ENCODE data around the gene ARSI.

ARSI gene

GRCh38 chr5:150327139-150327538 is 24.4 kb upstream of the ARSI start:
- Histone ChIP-seq H3K79me2 (ENCODE audit: insufficient read depth, low read depth) (no peaks in the 10 kb centered on the region), H3K36me3 (ENCODE audit: insufficient read depth) (no peaks in the 10 kb centered on the region), H3K4me1 (ENCODE audit: low read depth, poor library complexity, severe bottlenecking) (peaks cover 11% of the 10 kb centered on the region), H3K9ac (no peak overlapping the region), H2AFZ (ENCODE audit: low read depth) (no peak overlapping the region), H3K27me3 (ENCODE audit: insufficient read depth, low read depth) (no peaks in the 10 kb centered on the region), H3K4me3 (IDR thresholded peaks at IDR 0.05; ENCODE audit: insufficient read depth, low read depth, low read length) (no peak overlapping the region), H3K4me2 (no peak overlapping the region), H3K27ac (no peak overlapping the region), H4K20me1 (ENCODE audit: insufficient read depth) (no peaks in the 10 kb centered on the region)
- no peak for TF ChIP-seq CTCF (conservative IDR thresholded peaks at IDR 0.05; ENCODE audit: low read depth, low read length)

GRCh38 chr5:150326707-150327106 is 24.0 kb upstream of the ARSI start:
- no peaks in the 10 kb centered on the region for H3K79me2 ChIP-seq (ENCODE audit: insufficient read depth, low read depth)
- H3K4me1 ChIP-seq (ENCODE audit: low read depth, poor library complexity, severe bottlenecking), result peaks cover 7% of the 10 kb centered on the region

GRCh38 chr5:150325426-150325825 is 22.7 kb upstream of the ARSI start:
- Histone ChIP-seq H3K4me2 (no peak overlapping the region), H3K79me2 (ENCODE audit: insufficient read depth, low read depth) (no peaks in the 10 kb centered on the region), H2AFZ (ENCODE audit: low read depth) (no peak overlapping the region), H3K9ac (no peak overlapping the region), H4K20me1 (ENCODE audit: insufficient read depth) (no peaks in the 10 kb centered on the region), H3K27me3 (ENCODE audit: insufficient read depth, low read depth) (no peaks in the 10 kb centered on the region), H3K4me3 (IDR thresholded peaks at IDR 0.05; ENCODE audit: insufficient read depth, low read depth, low read length) (no peak overlapping the region), H3K4me1 (ENCODE audit: low read depth, poor library complexity, severe bottlenecking) (no peaks in the 10 kb centered on the region), H3K27ac (no peak overlapping the region), H3K36me3 (ENCODE audit: insufficient read depth) (no peaks in the 10 kb centered on the region)
- TF ChIP-seq CTCF (conservative IDR thresholded peaks at IDR 0.05; ENCODE audit: low read depth, low read length), result no peak

More at GRCh38 chr5:150326707-150327106, 24.0 kb upstream of the ARSI start:
- Histone ChIP-seq H3K36me3 (ENCODE audit: insufficient read depth) (no peaks in the 10 kb centered on the region), H3K4me3 (IDR thresholded peaks at IDR 0.05; ENCODE audit: insufficient read depth, low read depth, low read length) (no peak overlapping the region), H2AFZ (ENCODE audit: low read depth) (no peak overlapping the region), H4K20me1 (ENCODE audit: insufficient read depth) (no peaks in the 10 kb centered on the region), H3K4me2 (no peak overlapping the region), H3K27me3 (ENCODE audit: insufficient read depth, low read depth) (no peaks in the 10 kb centered on the region), H3K27ac (no peak overlapping the region), H3K9ac (no peak overlapping the region)
- TF ChIP-seq CTCF (conservative IDR thresholded peaks at IDR 0.05; ENCODE audit: low read depth, low read length), result no peak

- Histone ChIP-seq H3K9ac (no peak overlapping the region), H3K27ac (no peak overlapping the region)
Measured at GRCh38 chr5:150323819-150324218, 21.1 kb upstream of the ARSI start.

More at GRCh38 chr5:150323819-150324218, 21.1 kb upstream of the ARSI start:
- no peaks in the 10 kb centered on the region for H3K27me3 ChIP-seq (ENCODE audit: insufficient read depth, low read depth)
- no peak overlapping the region for H3K4me2 ChIP-seq
- H3K36me3 ChIP-seq (ENCODE audit: insufficient read depth), result no peaks in the 10 kb centered on the region
- H3K4me1 ChIP-seq (ENCODE audit: low read depth, poor library complexity, severe bottlenecking), result peaks cover 16% of the 10 kb centered on the region
- H4K20me1 ChIP-seq (ENCODE audit: insufficient read depth), result no peaks in the 10 kb centered on the region
- no peak overlapping the region for H3K4me3 ChIP-seq (IDR thresholded peaks at IDR 0.05; ENCODE audit: insufficient read depth, low read depth, low read length)
- TF ChIP-seq CTCF (conservative IDR thresholded peaks at IDR 0.05; ENCODE audit: low read depth, low read length), result no peak
- no peak overlapping the region for H2AFZ ChIP-seq (ENCODE audit: low read depth)
- H3K79me2 ChIP-seq (ENCODE audit: insufficient read depth, low read depth), result no peaks in the 10 kb centered on the region

Measured in KMS-11 (cell line).